Stimulated activated naive CD8-positive, alpha-beta T cell treated with anti-CD3 and anti-CD28 coated beads, Interleukin-15, Interleukin-2, amounts not matched to agents 100 ng/mL and 50 ng/mL, for 24 hours (primary cell): ENCODE measurements around the gene ZNF521.

ENCODE experiments used
- H3K27ac Mint-ChIP-seq: one replicate; pipeline ENCODE4 v1.8.0; 2021; ENCODE audit warnings: mild to moderate bottlenecking, mixed read lengths
- H3K27me3 Mint-ChIP-seq: one replicate; pipeline ENCODE4 v1.8.0; 2021; ENCODE audit warnings: mixed read lengths
- H3K36me3 Mint-ChIP-seq: one replicate; pipeline ENCODE4 v1.8.0; 2021; ENCODE audit warnings: low read depth, mixed read lengths
- H3K4me1 Mint-ChIP-seq: one replicate; pipeline ENCODE4 v1.8.0; 2021; ENCODE audit warnings: low read depth, mixed read lengths
- H3K4me3 Mint-ChIP-seq: one replicate; pipeline ENCODE4 v1.8.0; 2021; ENCODE audit warnings: mild to moderate bottlenecking, mixed read lengths
- H3K9me3 Mint-ChIP-seq: one replicate; pipeline ENCODE4 v1.8.0; 2021; ENCODE audit warnings: mixed read lengths

Gene ZNF521

GRCh38 chr18:25223899-25224886 lies 127.8 kb downstream of the ZNF521 start:
- H3K27ac Mint-ChIP-seq, result no peak overlapping the region
- H3K9me3 Mint-ChIP-seq, result no peaks in the 10 kb centered on the region
- H3K36me3 Mint-ChIP-seq, result no peaks in the 10 kb centered on the region
- H3K4me3 Mint-ChIP-seq, result no peak overlapping the region
- H3K4me1 Mint-ChIP-seq, result no peaks in the 10 kb centered on the region
- no peaks in the 10 kb centered on the region for H3K27me3 Mint-ChIP-seq

GRCh38 chr18:25223211-25223610 lies 128.8 kb downstream of the ZNF521 start:
- no peaks in the 10 kb centered on the region for H3K27me3 Mint-ChIP-seq
- H3K4me1 Mint-ChIP-seq, result no peaks in the 10 kb centered on the region
- H3K9me3 Mint-ChIP-seq, result no peaks in the 10 kb centered on the region
- no peak overlapping the region for H3K4me3 Mint-ChIP-seq
- no peak overlapping the region for H3K27ac Mint-ChIP-seq
- no peaks in the 10 kb centered on the region for H3K36me3 Mint-ChIP-seq

GRCh38 chr18:25222648-25223047 lies 129.3 kb downstream of the ZNF521 start:
- H3K4me1 Mint-ChIP-seq, result no peaks in the 10 kb centered on the region
- no peak overlapping the region for H3K27ac Mint-ChIP-seq
- H3K27me3 Mint-ChIP-seq, result no peaks in the 10 kb centered on the region
- no peak overlapping the region for H3K4me3 Mint-ChIP-seq
- no peaks in the 10 kb centered on the region for H3K9me3 Mint-ChIP-seq
- H3K36me3 Mint-ChIP-seq, result no peaks in the 10 kb centered on the region

- Mint-ChIP-seq H3K9me3 (no peaks in the 10 kb centered on the region), H3K4me1 (no peaks in the 10 kb centered on the region), H3K4me3 (no peak overlapping the region), H3K36me3 (no peaks in the 10 kb centered on the region), H3K27ac (no peak overlapping the region), H3K27me3 (no peaks in the 10 kb centered on the region)
Measured at GRCh38 chr18:25210622-25211021, 141.3 kb downstream of the ZNF521 start.

- no peak overlapping the region for H3K27ac Mint-ChIP-seq
- H3K9me3 Mint-ChIP-seq, result no peaks in the 10 kb centered on the region
- no peaks in the 10 kb centered on the region for H3K36me3 Mint-ChIP-seq
- no peaks in the 10 kb centered on the region for H3K4me1 Mint-ChIP-seq
- no peaks in the 10 kb centered on the region for H3K27me3 Mint-ChIP-seq
- H3K4me3 Mint-ChIP-seq, result no peak overlapping the region
Measured at GRCh38 chr18:25192065-25192464, 159.9 kb downstream of the ZNF521 start.

GRCh38 chr18:25190472-25190871 lies 161.5 kb downstream of the ZNF521 start:
- Mint-ChIP-seq H3K27ac (no peak overlapping the region), H3K4me3 (no peak overlapping the region), H3K9me3 (no peaks in the 10 kb centered on the region), H3K4me1 (no peaks in the 10 kb centered on the region), H3K36me3 (no peaks in the 10 kb centered on the region), H3K27me3 (no peaks in the 10 kb centered on the region)

- H3K4me3 Mint-ChIP-seq, result no peak overlapping the region
- no peak overlapping the region for H3K27ac Mint-ChIP-seq
- H3K4me1 Mint-ChIP-seq, result no peaks in the 10 kb centered on the region
- no peaks in the 10 kb centered on the region for H3K9me3 Mint-ChIP-seq
- no peaks in the 10 kb centered on the region for H3K27me3 Mint-ChIP-seq
- no peaks in the 10 kb centered on the region for H3K36me3 Mint-ChIP-seq
Measured at GRCh38 chr18:25189391-25190185, 162.4 kb downstream of the ZNF521 start.

GRCh38 chr18:25187521-25188192 lies 164.3 kb downstream of the ZNF521 start:
- Mint-ChIP-seq H3K4me1 (no peaks in the 10 kb centered on the region), H3K4me3 (no peak overlapping the region), H3K27ac (no peak overlapping the region), H3K36me3 (no peaks in the 10 kb centered on the region), H3K27me3 (no peaks in the 10 kb centered on the region), H3K9me3 (no peaks in the 10 kb centered on the region)

- H3K9me3 Mint-ChIP-seq, result no peaks in the 10 kb centered on the region
- no peaks in the 10 kb centered on the region for H3K27me3 Mint-ChIP-seq
- no peak overlapping the region for H3K4me3 Mint-ChIP-seq
- H3K27ac Mint-ChIP-seq, result no peak overlapping the region
- no peaks in the 10 kb centered on the region for H3K36me3 Mint-ChIP-seq
- H3K4me1 Mint-ChIP-seq, result no peaks in the 10 kb centered on the region
Measured at GRCh38 chr18:25186871-25187270, 165.1 kb downstream of the ZNF521 start.

- H3K4me1 Mint-ChIP-seq, result no peaks in the 10 kb centered on the region
- H3K4me3 Mint-ChIP-seq, result no peak overlapping the region
- no peak overlapping the region for H3K27ac Mint-ChIP-seq
- no peaks in the 10 kb centered on the region for H3K9me3 Mint-ChIP-seq
- H3K27me3 Mint-ChIP-seq, result no peaks in the 10 kb centered on the region
- no peaks in the 10 kb centered on the region for H3K36me3 Mint-ChIP-seq
Measured at GRCh38 chr18:25181993-25182392, 170.0 kb downstream of the ZNF521 start.

GRCh38 chr18:25181581-25181980 lies 170.4 kb downstream of the ZNF521 start:
- Mint-ChIP-seq H3K27ac (no peak overlapping the region), H3K27me3 (no peaks in the 10 kb centered on the region), H3K9me3 (no peaks in the 10 kb centered on the region), H3K36me3 (no peaks in the 10 kb centered on the region), H3K4me3 (no peak overlapping the region), H3K4me1 (no peaks in the 10 kb centered on the region)

- Mint-ChIP-seq H3K9me3 (no peaks in the 10 kb centered on the region), H3K4me1 (no peaks in the 10 kb centered on the region), H3K4me3 (no peak overlapping the region), H3K36me3 (no peaks in the 10 kb centered on the region), H3K27me3 (no peaks in the 10 kb centered on the region), H3K27ac (no peak overlapping the region)
Measured at GRCh38 chr18:25180973-25181548, 170.9 kb downstream of the ZNF521 start.

GRCh38 chr18:25177631-25178030 lies 174.3 kb downstream of the ZNF521 start:
- Mint-ChIP-seq H3K9me3 (no peaks in the 10 kb centered on the region), H3K27ac (no peak overlapping the region), H3K27me3 (no peaks in the 10 kb centered on the region), H3K36me3 (no peaks in the 10 kb centered on the region), H3K4me3 (no peak overlapping the region), H3K4me1 (no peaks in the 10 kb centered on the region)

- H3K4me1 Mint-ChIP-seq, result no peaks in the 10 kb centered on the region
- no peaks in the 10 kb centered on the region for H3K36me3 Mint-ChIP-seq
- no peaks in the 10 kb centered on the region for H3K9me3 Mint-ChIP-seq
- no peaks in the 10 kb centered on the region for H3K27me3 Mint-ChIP-seq
- no peak overlapping the region for H3K27ac Mint-ChIP-seq
- H3K4me3 Mint-ChIP-seq, result no peak overlapping the region
Measured at GRCh38 chr18:25176518-25177042, 175.4 kb downstream of the ZNF521 start.
